HCT116 (cell line): ENCODE data around the gene TELO2.

ENCODE experiments used
- CEBPB ChIP-seq: IDR thresholded peaks from 2 replicates; pipeline ENCODE4 v1.6.1; 2012; ENCODE audit warnings: low read depth
- ELF1 ChIP-seq: IDR thresholded peaks from 2 replicates; pipeline ENCODE4 v1.6.1; 2012; ENCODE audit warnings: low read depth, borderline replicate concordance
- EZH2 ChIP-seq: fragments of 200-600 bp; sonication (generic); IDR thresholded peaks from 2 replicates; pipeline ENCODE4 v1.6.1; 2017; ENCODE audit warnings: antibody characterized with exemption, mixed run types
- EZH2phosphoT487 ChIP-seq: fragments of 200-600 bp; IDR thresholded peaks from 2 replicates; pipeline ENCODE4 v1.6.1; 2018; ENCODE audit warnings: antibody characterized with exemption, borderline replicate concordance
- JUND ChIP-seq: IDR thresholded peaks from 2 replicates; pipeline ENCODE4 v1.6.1; 2012
- POLR2A ChIP-seq: IDR thresholded peaks from 2 replicates; pipeline ENCODE4 v1.7.0; 2011; ENCODE audit warnings: borderline replicate concordance; ENCODE audit not compliant: insufficient read depth, insufficient read length; ENCODE audit errors: extremely low read depth
- POLR2AphosphoS5 ChIP-seq: IDR thresholded peaks from 2 replicates; pipeline ENCODE4 v1.6.1; 2011; ENCODE audit warnings: mild to moderate bottlenecking, low read depth, low read length, moderate library complexity
- SIN3A ChIP-seq: IDR thresholded peaks from 2 replicates; pipeline ENCODE4 v1.6.1; 2012; ENCODE audit warnings: low read depth
- SP1 ChIP-seq: IDR thresholded peaks from 2 replicates; pipeline ENCODE4 v1.6.1; 2012; ENCODE audit warnings: low read depth
- YY1 ChIP-seq: IDR thresholded peaks from 2 replicates; pipeline ENCODE4 v1.6.1; 2011; ENCODE audit warnings: low read length, low read depth, moderate library complexity, mild to moderate bottlenecking; ENCODE audit not compliant: insufficient replicate concordance; ENCODE audit errors: extremely low read depth
- TF ChIP-seq, protein P1 (sequence below), 3 experiments: fragments of 200-600 bp in 1 of 3; sonication (generic) in 1 of 3; IDR thresholded peaks in 2 of 3; conservative IDR thresholded peaks in 1 of 3; 2 replicates each; pipeline ENCODE4 v1.5.1; 2012 to 2017; ENCODE audit warnings: low read depth in 2 of 3, low read length in 2 of 3, antibody characterized with exemption in 1 of 3, borderline replicate concordance in 1 of 3, control low read depth in 1 of 3, mild to moderate bottlenecking in 1 of 3, mixed read lengths in 1 of 3, mixed run types in 1 of 3, moderate library complexity in 1 of 3; ENCODE audit not compliant: insufficient read depth in 1 of 3
- TF ChIP-seq, protein P2 (sequence below): IDR thresholded peaks from 2 replicates; pipeline ENCODE4 v1.6.1; 2011; ENCODE audit warnings: mild to moderate bottlenecking, low read length, moderate library complexity; ENCODE audit not compliant: insufficient replicate concordance; ENCODE audit errors: extremely low read depth

DNA sequence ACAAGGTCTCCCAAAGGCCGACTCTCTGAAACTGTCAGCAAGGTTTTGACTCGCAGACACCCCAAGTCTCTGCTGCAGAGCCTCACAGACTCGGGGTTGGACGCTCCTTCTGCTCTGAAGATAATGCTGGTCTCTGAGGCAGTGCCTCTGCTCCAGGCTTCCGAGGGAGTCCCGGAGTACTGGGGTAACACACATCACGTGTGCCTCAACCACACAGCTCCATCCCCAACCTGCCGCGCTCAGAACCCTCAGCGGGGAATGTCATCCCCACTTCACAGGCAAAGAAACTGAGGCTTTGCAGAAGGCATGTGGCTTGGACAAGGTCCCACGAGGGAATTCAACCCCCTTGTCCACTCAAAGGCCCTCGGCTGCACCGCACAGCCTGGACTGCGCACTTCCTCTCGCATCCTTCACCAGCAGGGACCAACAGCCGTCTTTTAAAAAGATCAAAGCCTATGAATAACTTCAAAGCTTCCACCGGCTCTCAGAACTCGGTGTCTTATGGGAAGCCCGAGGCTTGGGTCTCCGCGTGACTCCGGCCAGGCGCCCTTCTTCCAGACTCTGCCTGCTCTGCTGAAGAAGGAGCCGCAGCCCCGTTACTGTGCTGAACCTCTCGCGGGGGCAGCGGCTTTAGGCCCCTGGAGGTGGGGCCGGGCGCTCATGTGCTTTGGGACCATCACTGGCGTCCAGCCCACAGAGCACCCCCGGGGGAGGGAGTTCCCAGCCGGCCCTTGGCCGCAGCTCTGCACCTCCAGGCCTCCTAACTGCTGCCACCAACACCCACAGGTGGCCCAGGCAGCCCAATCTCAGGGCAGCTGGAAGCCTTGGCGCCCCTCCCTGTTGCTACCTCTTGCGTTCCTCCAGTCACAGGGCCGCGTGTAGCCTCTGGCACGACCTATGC lies 42.5 kb downstream of the TELO2 start:
- no peak for TF ChIP-seq POLR2A
- TF ChIP-seq JUND = no peak
- no peak for TF ChIP-seq YY1
- TF ChIP-seq, protein P1, sequence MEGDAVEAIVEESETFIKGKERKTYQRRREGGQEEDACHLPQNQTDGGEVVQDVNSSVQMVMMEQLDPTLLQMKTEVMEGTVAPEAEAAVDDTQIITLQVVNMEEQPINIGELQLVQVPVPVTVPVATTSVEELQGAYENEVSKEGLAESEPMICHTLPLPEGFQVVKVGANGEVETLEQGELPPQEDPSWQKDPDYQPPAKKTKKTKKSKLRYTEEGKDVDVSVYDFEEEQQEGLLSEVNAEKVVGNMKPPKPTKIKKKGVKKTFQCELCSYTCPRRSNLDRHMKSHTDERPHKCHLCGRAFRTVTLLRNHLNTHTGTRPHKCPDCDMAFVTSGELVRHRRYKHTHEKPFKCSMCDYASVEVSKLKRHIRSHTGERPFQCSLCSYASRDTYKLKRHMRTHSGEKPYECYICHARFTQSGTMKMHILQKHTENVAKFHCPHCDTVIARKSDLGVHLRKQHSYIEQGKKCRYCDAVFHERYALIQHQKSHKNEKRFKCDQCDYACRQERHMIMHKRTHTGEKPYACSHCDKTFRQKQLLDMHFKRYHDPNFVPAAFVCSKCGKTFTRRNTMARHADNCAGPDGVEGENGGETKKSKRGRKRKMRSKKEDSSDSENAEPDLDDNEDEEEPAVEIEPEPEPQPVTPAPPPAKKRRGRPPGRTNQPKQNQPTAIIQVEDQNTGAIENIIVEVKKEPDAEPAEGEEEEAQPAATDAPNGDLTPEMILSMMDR (IDR thresholded peaks at IDR 0.05 in 2 of 3, conservative IDR thresholded peaks at IDR 0.05 in 1 of 3; ENCODE audit: borderline replicate concordance in 1 of 3, insufficient read depth in 1 of 3, low read depth in 2 of 3, low read length in 2 of 3) = no peak
- no peak for TF ChIP-seq SP1
- TF ChIP-seq CEBPB = no peak
- TF ChIP-seq EZH2 = no peak
- TF ChIP-seq SIN3A = no peak
- TF ChIP-seq, protein P2, sequence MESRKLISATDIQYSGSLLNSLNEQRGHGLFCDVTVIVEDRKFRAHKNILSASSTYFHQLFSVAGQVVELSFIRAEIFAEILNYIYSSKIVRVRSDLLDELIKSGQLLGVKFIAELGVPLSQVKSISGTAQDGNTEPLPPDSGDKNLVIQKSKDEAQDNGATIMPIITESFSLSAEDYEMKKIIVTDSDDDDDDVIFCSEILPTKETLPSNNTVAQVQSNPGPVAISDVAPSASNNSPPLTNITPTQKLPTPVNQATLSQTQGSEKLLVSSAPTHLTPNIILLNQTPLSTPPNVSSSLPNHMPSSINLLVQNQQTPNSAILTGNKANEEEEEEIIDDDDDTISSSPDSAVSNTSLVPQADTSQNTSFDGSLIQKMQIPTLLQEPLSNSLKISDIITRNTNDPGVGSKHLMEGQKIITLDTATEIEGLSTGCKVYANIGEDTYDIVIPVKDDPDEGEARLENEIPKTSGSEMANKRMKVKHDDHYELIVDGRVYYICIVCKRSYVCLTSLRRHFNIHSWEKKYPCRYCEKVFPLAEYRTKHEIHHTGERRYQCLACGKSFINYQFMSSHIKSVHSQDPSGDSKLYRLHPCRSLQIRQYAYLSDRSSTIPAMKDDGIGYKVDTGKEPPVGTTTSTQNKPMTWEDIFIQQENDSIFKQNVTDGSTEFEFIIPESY = no peak
- TF ChIP-seq ELF1 = no peak
- TF ChIP-seq POLR2AphosphoS5 = no peak
- no peak for TF ChIP-seq EZH2phosphoT487
